Vein endothelial cell (primary cell): ENCODE measurements around the gene REELD1. TPM values are rescaled to one million over a fixed set of nuclear protein-coding genes. Genes with fewer than 3 reads are reported as not detected.

ENCODE experiments used
- total RNA-seq: library from RNA; depleted of rRNA; stranded (reverse); fragments of >200 nt; gene quantifications from 2 replicates; pipeline ENCODE4 v1.2.3, GENCODE V29; 2012

REELD1 gene
- not detected in 2 replicates for total RNA-seq

GRCh38 chr4:146214238-146214637, at the start of gene REELD1:
TSS of gene REELD1 (plus strand) at chr4:146214538. CDS start at chr4:146216953, 2,415 bp downstream.

GRCh38 chr4:146175541-146176453, 38.5 kb upstream of the REELD1 start, which contains the start of gene LSM6:
TSS of gene LSM6 (plus strand) at chr4:146175718. CDS start at chr4:146182922, 7,204 bp downstream.

Other genes starting within 250 kb of the REELD1 start
- gene LSM6, start 38.8 kb upstream of the REELD1 start, total RNA-seq, result 18.9 and 19.9 TPM in 2 replicates